Raji (cell line): ENCODE measurements around the gene CLK3.

Experiments used
- POLR2A ChIP-seq: IDR thresholded peaks from 2 replicates; pipeline ENCODE4 v1.6.1; 2011; ENCODE audit warnings: low read depth, low read length, control low read depth; ENCODE audit not compliant: insufficient read depth

The CLK3 gene

GRCh38 chr15:74674161-74674560 is 58.5 kb downstream of the CLK3 start:
- no peak for TF ChIP-seq POLR2A

GRCh38 chr15:74676801-74677200 is 61.2 kb downstream of the CLK3 start:
- no peak for TF ChIP-seq POLR2A
